K562 (cell line): ENCODE data around the gene PSMB10. TPM values are rescaled to one million over a fixed set of nuclear protein-coding genes. Genes with fewer than 3 reads are reported as not detected.

Experiments used
- ATAC-seq: fragments of 200-7000 bp; cut with Tn5 transposase; 3 replicates; pipeline ENCODE4 v1.9.1; 2020; ENCODE audit warnings: moderate library complexity
- BruUV-seq: library from RNA; stranded (reverse); fragments of 400-500 nt; replicated peaks from 2 replicates; lab custom pipeline; 2021; lab: Mats Ljungman, UMichigan
- CTCF ChIA-PET: fragments of 300-600 bp; formaldehyde crosslinking; extraction: SDS; loops from one replicate; lab custom pipeline; 2021; ENCODE audit warnings: low intra/inter-chr PET ratio; lab: Yijun Ruan, JAX
- POLR2A ChIA-PET: fragments of 300-600, 350-650 bp; sonication (Branson Sonifier 250); formaldehyde crosslinking; extraction: SDS; loops from one replicate; lab custom pipeline; 2021; ENCODE audit warnings: antibody characterized with exemption, inconsistent platforms; lab: Yijun Ruan, JAX
- DNase-seq, 4 experiments: peaks; one replicate each; pipeline versions ENCODE4 v3.0.0 to v3.0.0-alpha.2; 2011 to 2018; ENCODE audit warnings: low spot score in 3 of 4, mixed read lengths in 3 of 4; ENCODE audit errors: extremely low read depth in 1 of 4
- FAIRE-seq: peaks from 2 replicates; lab custom pipeline; 2011; peaks lifted over from hg19 to GRCh38; lab: Jason Lieb, UNC
- H2AFZ ChIP-seq: 2 replicates; pipeline ENCODE4 v1.6.0; 2011; ENCODE audit warnings: low read depth, low read length, control low read depth, inconsistent platforms
- H3K27ac ChIP-seq: fragments of 200-600 bp; 3 replicates; pipeline ENCODE4 v1.8.0; 2011; ENCODE audit warnings: low read depth, mild to moderate bottlenecking, control low read depth, inconsistent platforms, low read length, moderate library complexity, mixed read lengths; ENCODE audit errors: extremely low read depth
- H3K27me3 ChIP-seq, 2 experiments: fragments of 300-600 bp in 1 of 2; 2 replicates in 1 of 2; 3 replicates in 1 of 2; pipeline versions ENCODE4 v1.6.0 to v1.8.0; 2011; ENCODE audit warnings: inconsistent platforms in 2 of 2, low read length in 2 of 2, mild to moderate bottlenecking in 1 of 2, mixed read lengths in 1 of 2, moderate library complexity in 1 of 2; ENCODE audit not compliant: control insufficient read depth in 2 of 2, insufficient read depth in 2 of 2
- H3K36me3 ChIP-seq: fragments of 300-600 bp; 3 replicates; pipeline ENCODE4 v1.8.0; 2011; ENCODE audit warnings: mild to moderate bottlenecking, low read length, inconsistent platforms; ENCODE audit not compliant: control insufficient read depth, insufficient read depth
- H3K4me1 ChIP-seq, 2 experiments: fragments of 200-600 bp in 1 of 2; replicated peaks in 1 of 2; 2 replicates in 1 of 2; 3 replicates in 1 of 2; pipeline versions ENCODE4 v1.5.1 to v1.8.0; 2011; ENCODE audit warnings: inconsistent platforms in 2 of 2, low read length in 2 of 2, mild to moderate bottlenecking in 1 of 2, mixed read lengths in 1 of 2, moderate library complexity in 1 of 2; ENCODE audit not compliant: control insufficient read depth in 2 of 2, insufficient read depth in 2 of 2
- H3K4me2 ChIP-seq: 2 replicates; pipeline ENCODE4 v1.6.1; 2011; ENCODE audit warnings: low read length, control low read depth, inconsistent platforms, mixed read lengths; ENCODE audit not compliant: insufficient read depth
- H3K4me3 ChIP-seq: fragments of 200-600 bp; sonication (generic), shearing (Covaris generic); 2 replicates; pipeline ENCODE4 v1.5.1; 2016; ENCODE audit warnings: control low read depth, inconsistent platforms
- H3K79me2 ChIP-seq: fragments of 200-600 bp; 3 replicates; pipeline ENCODE4 v1.8.0; 2011; ENCODE audit warnings: low read length, inconsistent platforms; ENCODE audit not compliant: control insufficient read depth, insufficient read depth
- H3K9ac ChIP-seq, 2 experiments: 2 replicates each; pipeline versions ENCODE4 v1.6.0 to v1.6.1; 2011; ENCODE audit warnings: low read depth in 2 of 2, low read length in 2 of 2, control low read depth in 1 of 2, inconsistent platforms in 1 of 2, mild to moderate bottlenecking in 1 of 2, mixed read lengths in 1 of 2; ENCODE audit not compliant: insufficient read depth in 1 of 2
- H3K9me1 ChIP-seq: one replicate; pipeline ENCODE4 v1.6.0; 2011; ENCODE audit warnings: inconsistent platforms, mild to moderate bottlenecking, low read length, moderate library complexity; ENCODE audit not compliant: control insufficient read depth, insufficient read depth
- H3K9me3 ChIP-seq: replicated peaks from 2 replicates; pipeline ENCODE4 v1.5.1; 2011; ENCODE audit warnings: low read depth, low read length, inconsistent platforms; ENCODE audit not compliant: control insufficient read depth, insufficient read depth
- H4K20me1 ChIP-seq: replicated peaks from 2 replicates; pipeline ENCODE4 v1.6.1; 2011; ENCODE audit warnings: low read length, inconsistent platforms, mixed read lengths; ENCODE audit not compliant: control insufficient read depth, insufficient read depth
- TEAD1 ChIP-seq, 2 experiments: fragments of 450-650 bp in 1 of 2; sonication (generic) in 1 of 2; formaldehyde crosslinking; IDR thresholded peaks; 2 replicates each; pipeline versions ENCODE4 v1.4.0 to v1.8.0; 2020 to 2022; ENCODE audit warnings: mild to moderate bottlenecking in 2 of 2, missing genetic modification reagents in 1 of 2
- WGBS: fragments of 100-300 bp; shearing (Covaris generic); methylation state at CpG from one replicate; pipeline ENCODE4 v1.1.6; 2016; ENCODE audit warnings: low coverage, mixed read lengths; ENCODE audit not compliant: insufficient coverage; ENCODE audit errors: missing lambda C conversion rate; 5-methylcytosine and 5-hydroxymethylcytosine counted together
- in situ Hi-C: fragments of 300-500 bp; cut with MboI; formaldehyde crosslinking; loops from 4 replicates; pipeline ENCODE4 v1.15.0; 2018; ENCODE audit warnings: inconsistent platforms, mixed read lengths
- intact Hi-C: fragments of 100-400 bp; cut with micrococcal nuclease; formaldehyde crosslinking; loops from 2 replicates; pipeline ENCODE4 v1.14.2; 2022
- polyA plus RNA-seq, 8 experiments: library from polyadenylated mRNA; depleted of rRNA in 4 of 8; stranded (reverse) in 5 of 8; unstranded in 3 of 8; fragments of >200 nt; fragmentation: Nextera tagmentation in 2 of 8; fragmentation: Illumina TruSeq in 1 of 8; extraction: Ambion mirVana in 2 of 8; extraction: Trizol in 1 of 8; gene quantifications; 2 replicates each; pipeline versions ENCODE4 v1.2.1 to v1.2.3, GENCODE V29; 2011 to 2014; ENCODE audit warnings: inconsistent platforms in 1 of 8, missing spikeins in 1 of 8
- total RNA-seq, 7 experiments: library from RNA; depleted of rRNA in 6 of 7; stranded (reverse); fragments of >200 nt in 6 of 7; fragmentation: Illumina TruSeq in 2 of 7; extraction: Trizol in 2 of 7; gene quantifications; 2 replicates each; pipeline versions ENCODE4 v1.2.1 to v1.2.3, GENCODE V29; 2011 to 2021; ENCODE audit warnings: low replicate concordance in 1 of 7
- TF ChIP-seq, protein P1 (sequence below): fragments of 250-450 bp; sonication (Bioruptor Pico); IDR thresholded peaks from 2 replicates; pipeline ENCODE4 v1.5.0; 2022; ENCODE audit warnings: mild to moderate bottlenecking

PSMB10 gene
- total and polyA plus RNA-seq, 9 of the 15 experiments (the other 6 are each of a cell fraction or from before 2014, with no cell fraction given): 11.7 to 105 (median 51.0) TPM

GRCh38 chr16:67901734-67902133 is 34.9 kb downstream of the PSMB10 start:
- no peak overlapping the region for H3K4me3 ChIP-seq
- H3K27ac ChIP-seq: no peak overlapping the region
- H3K27me3 ChIP-seq: no peaks in the 10 kb centered on the region
- no peak overlapping the region for H2AFZ ChIP-seq
- no peaks in the 10 kb centered on the region; a peak in 1 of 5 replicates for H3K4me1 ChIP-seq
- no peak overlapping the region for H3K9ac ChIP-seq
- H3K9me1 ChIP-seq: no peaks in the 10 kb centered on the region
- no peak for FAIRE-seq
- ChIA-PET CTCF (no interaction called here), POLR2A (interaction anchor here (0.7 to 0.8 kb wide), 3 partner anchors 13 to 30 kb away, joined by 3 to 4 read pairs (median 3); no protein-coding TSS in a partner anchor)
- intact Hi-C loops: no loop called here
- no peak for TF ChIP-seq TEAD1 (CRISPR knock-in tag; IDR thresholded peaks at IDR 0.05)
- TF ChIP-seq, protein P1, sequence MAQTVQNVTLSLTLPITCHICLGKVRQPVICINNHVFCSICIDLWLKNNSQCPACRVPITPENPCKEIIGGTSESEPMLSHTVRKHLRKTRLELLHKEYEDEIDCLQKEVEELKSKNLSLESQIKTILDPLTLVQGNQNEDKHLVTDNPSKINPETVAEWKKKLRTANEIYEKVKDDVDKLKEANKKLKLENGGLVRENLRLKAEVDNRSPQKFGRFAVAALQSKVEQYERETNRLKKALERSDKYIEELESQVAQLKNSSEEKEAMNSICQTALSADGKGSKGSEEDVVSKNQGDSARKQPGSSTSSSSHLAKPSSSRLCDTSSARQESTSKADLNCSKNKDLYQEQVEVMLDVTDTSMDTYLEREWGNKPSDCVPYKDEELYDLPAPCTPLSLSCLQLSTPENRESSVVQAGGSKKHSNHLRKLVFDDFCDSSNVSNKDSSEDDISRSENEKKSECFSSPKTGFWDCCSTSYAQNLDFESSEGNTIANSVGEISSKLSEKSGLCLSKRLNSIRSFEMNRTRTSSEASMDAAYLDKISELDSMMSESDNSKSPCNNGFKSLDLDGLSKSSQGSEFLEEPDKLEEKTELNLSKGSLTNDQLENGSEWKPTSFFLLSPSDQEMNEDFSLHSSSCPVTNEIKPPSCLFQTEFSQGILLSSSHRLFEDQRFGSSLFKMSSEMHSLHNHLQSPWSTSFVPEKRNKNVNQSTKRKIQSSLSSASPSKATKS (CRISPR knock-in tag): no peak
- no peak overlapping the region for H3K4me2 ChIP-seq
- no peaks in the 10 kb centered on the region for H3K9me3 ChIP-seq
- in situ Hi-C loops: no loop called here
- WGBS: 88% methylated on average over 5 of the region's 5 CpGs
- peaks cover 27% of the 10 kb centered on the region for H3K79me2 ChIP-seq
- peaks cover 9% of the 10 kb centered on the region; the same call in 1 of the 2 replicates for H4K20me1 ChIP-seq
- peaks cover 10% of the 10 kb centered on the region; the same call in 2 of the 3 replicates for H3K36me3 ChIP-seq
- no TSS peak for BruUV-seq
- no peak for ATAC-seq
- DNase-seq: no peak
